AG04449 (cell line): ENCODE data around the gene LMF2.

ENCODE experiments used
- CTCF ChIA-PET: fragments of 350-600 bp; formaldehyde crosslinking; extraction: SDS; loops from one replicate; lab custom pipeline; 2021; ENCODE audit warnings: antibody characterized with exemption; lab: Yijun Ruan, JAX
- POLR2A ChIA-PET: fragments of 400-600, 350-600 bp; formaldehyde crosslinking; extraction: SDS; loops from one replicate; lab custom pipeline; 2020; ENCODE audit warnings: antibody characterized with exemption, inconsistent platforms; lab: Yijun Ruan, JAX
- DNase-seq: peaks from one replicate; pipeline ENCODE4 v3.0.0-alpha.2; 2010; ENCODE audit warnings: low read depth, low spot score
- H3K4me3 ChIP-seq: 2 replicates; pipeline ENCODE4 v1.5.1; 2011; ENCODE audit warnings: low read depth, mild to moderate bottlenecking, control low read depth, low read length
- TF ChIP-seq, protein P1 (sequence below): IDR thresholded peaks from one replicate; pipeline ENCODE4 v1.5.1; 2011; ENCODE audit warnings: mild to moderate bottlenecking, moderate library complexity, low read length, control low read depth, inconsistent platforms; ENCODE audit not compliant: insufficient read depth; ENCODE audit errors: missing control alignments

Gene LMF2

GRCh38 chr22:50507421-50507990 is at the start of gene LMF2:
LMF2 (minus strand) TSS chr22:50507702; CDS start chr22:50507675, 27 bp downstream.
- CTCF ChIA-PET: interaction anchor here (0.7 to 1.0 kb wide), 5 partner anchors 10 to 113 kb away, joined by 4 to 7 read pairs (median 4); partner anchors contain the start of gene SCO2
- TF ChIP-seq, protein P1, sequence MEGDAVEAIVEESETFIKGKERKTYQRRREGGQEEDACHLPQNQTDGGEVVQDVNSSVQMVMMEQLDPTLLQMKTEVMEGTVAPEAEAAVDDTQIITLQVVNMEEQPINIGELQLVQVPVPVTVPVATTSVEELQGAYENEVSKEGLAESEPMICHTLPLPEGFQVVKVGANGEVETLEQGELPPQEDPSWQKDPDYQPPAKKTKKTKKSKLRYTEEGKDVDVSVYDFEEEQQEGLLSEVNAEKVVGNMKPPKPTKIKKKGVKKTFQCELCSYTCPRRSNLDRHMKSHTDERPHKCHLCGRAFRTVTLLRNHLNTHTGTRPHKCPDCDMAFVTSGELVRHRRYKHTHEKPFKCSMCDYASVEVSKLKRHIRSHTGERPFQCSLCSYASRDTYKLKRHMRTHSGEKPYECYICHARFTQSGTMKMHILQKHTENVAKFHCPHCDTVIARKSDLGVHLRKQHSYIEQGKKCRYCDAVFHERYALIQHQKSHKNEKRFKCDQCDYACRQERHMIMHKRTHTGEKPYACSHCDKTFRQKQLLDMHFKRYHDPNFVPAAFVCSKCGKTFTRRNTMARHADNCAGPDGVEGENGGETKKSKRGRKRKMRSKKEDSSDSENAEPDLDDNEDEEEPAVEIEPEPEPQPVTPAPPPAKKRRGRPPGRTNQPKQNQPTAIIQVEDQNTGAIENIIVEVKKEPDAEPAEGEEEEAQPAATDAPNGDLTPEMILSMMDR: no peak
- DNase-seq: no peak
- peak within 1 kb of the TSS; percentile 96 for H3K4me3 ChIP-seq
- POLR2A ChIA-PET: interaction anchor here (0.7 to 1.9 kb wide), 5 partner anchors 10 to 63 kb away, joined by 3 to 25 read pairs (median 4); partner anchors contain the start of gene SCO2

- TF ChIP-seq, protein P1: no peak
- ChIA-PET CTCF (interaction anchor here (1.0 to 3.8 kb wide), 6 partner anchors 8 to 28 kb away, joined by 3 to 20 read pairs (median 4); partner anchors contain the start of genes CHKB, KLHDC7B and SYCE3), POLR2A (no interaction called here)
- H3K4me3 ChIP-seq: no peak overlapping the region
- DNase-seq: no peak
Observed at GRCh38 chr22:50556703-50557102, 49.2 kb upstream of the LMF2 start.

DNA sequence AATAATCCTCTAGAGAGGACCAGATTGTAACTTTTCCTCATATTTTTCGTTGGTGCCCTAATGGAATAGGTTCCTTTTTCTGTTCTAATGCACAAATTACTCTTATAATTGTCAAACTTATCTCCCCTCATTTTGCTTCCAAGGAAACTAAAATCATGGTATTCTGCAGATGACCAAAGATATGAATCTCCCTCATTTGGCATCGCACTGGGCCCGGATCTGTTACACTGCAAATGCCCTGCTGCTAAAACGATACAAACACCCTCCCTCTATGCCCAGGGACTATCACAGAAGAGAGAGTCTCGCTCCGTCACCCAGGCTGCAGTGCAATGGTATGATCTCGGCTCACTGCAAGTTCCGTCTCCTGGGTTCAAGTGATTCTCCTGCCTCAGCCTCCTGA is 45.8 kb upstream of the LMF2 start:
- ChIA-PET CTCF (interaction anchor here (1.5 kb wide), 1 partner anchor 9 kb away, joined by 6 read pairs; the partner anchor contains the start of gene SYCE3), POLR2A (no interaction called here)
- H3K4me3 ChIP-seq: no peak overlapping the region
- no peak for DNase-seq
- TF ChIP-seq, protein P1: no peak

DNA sequence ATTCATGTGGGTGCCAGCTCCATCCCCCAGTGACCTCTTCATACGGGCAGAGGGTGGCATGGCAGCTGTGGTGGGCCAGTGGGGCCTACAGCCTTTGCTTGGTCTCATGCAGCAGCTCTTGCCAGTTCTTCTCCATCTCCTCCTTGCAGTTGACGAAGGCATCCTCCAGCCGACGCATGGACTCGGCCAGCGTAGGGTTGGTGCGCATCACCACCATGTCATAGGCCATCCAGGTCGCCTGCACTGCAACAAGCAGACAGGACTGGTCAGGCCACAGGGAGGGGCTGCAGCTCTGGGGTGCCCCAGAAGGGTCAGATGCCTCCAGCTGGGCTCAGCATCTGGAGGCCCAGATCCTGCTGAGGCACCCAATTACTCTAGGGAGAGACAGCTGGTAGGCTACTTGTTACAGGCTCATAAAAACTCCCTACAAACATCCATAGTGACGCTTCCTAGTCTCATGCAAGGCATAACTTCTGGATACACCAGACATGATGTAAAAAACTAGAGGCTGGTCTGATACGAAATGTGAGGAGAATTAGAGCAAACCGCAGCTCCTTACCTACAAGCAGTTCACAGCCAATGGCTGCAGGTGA is 43.8 kb upstream of the LMF2 start:
- no peak overlapping the region for H3K4me3 ChIP-seq
- no peak for DNase-seq
- POLR2A ChIA-PET: interaction anchor here (1.0 kb wide), 1 partner anchor 26 kb away, joined by 3 read pairs; the partner anchor contains the start of gene SCO2
- TF ChIP-seq, protein P1: no peak
- CTCF ChIA-PET: interaction anchor here (1.6 to 2.5 kb wide), 3 partner anchors 9 to 69 kb away, joined by 4 to 16 read pairs (median 10); partner anchors contain the start of gene SYCE3

DNA sequence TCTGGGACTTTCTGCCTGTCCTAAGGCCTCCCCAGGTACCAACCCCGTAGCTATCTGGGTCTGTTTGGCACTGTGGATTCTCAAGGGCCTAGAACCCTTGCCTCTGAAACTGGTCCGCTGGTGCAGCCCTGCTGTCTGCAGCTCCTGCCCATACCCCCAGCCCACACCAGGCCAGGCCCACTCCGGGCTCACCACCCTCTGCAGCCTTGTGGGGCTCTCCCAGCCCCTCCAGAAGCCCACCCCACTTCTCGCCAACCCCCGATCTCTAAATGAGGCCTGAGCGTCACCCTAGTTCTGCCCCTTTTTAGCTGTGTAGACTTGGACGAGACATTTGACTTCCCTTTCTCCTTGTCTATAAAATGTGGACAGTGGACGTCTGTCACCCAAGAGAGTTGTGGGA is 42.9 kb upstream of the LMF2 start:
- no peak for DNase-seq
- ChIA-PET POLR2A (interaction anchor here (1.0 kb wide), 1 partner anchor 25 kb away, joined by 3 read pairs; the partner anchor contains the start of gene SCO2), CTCF (interaction anchor here (1.6 to 2.5 kb wide), 3 partner anchors 10 to 70 kb away, joined by 4 to 16 read pairs (median 10); partner anchors contain the start of gene SYCE3)
- TF ChIP-seq, protein P1: no peak
- no peak overlapping the region for H3K4me3 ChIP-seq
